Activated CD8-positive, alpha-beta memory T cell treated with anti-CD3 and anti-CD28 coated beads, Interleukin-2, amount 10 ng/mL, durations not matched to agents 7 days and 5 days (primary cell): ENCODE data around the gene NOL6. TPM values are rescaled to one million over a fixed set of nuclear protein-coding genes. Genes with fewer than 3 reads are reported as not detected.

ENCODE experiments used
- ATAC-seq: fragments of 150-1000 bp; cut with Tn5 transposase; one replicate; pipeline ENCODE4 v1.10.0; 2021; ENCODE audit warnings: moderate library complexity
- CTCF ChIA-PET: fragments of 350-600 bp; sonication (Branson Sonifier 250); formaldehyde crosslinking; loops from one replicate; lab custom pipeline; 2021; ENCODE audit warnings: antibody characterized with exemption; lab: Charles Lee
- DNase-seq: peaks from one replicate; pipeline ENCODE4 v3.0.0-alpha.2; 2020
- H3K27ac Mint-ChIP-seq: one replicate; pipeline ENCODE4 v1.8.0; 2021; ENCODE audit warnings: mild to moderate bottlenecking, mixed read lengths
- H3K27me3 Mint-ChIP-seq: one replicate; pipeline ENCODE4 v1.8.0; 2021; ENCODE audit warnings: mixed read lengths
- H3K36me3 Mint-ChIP-seq: one replicate; pipeline ENCODE4 v1.8.0; 2021; ENCODE audit warnings: mild to moderate bottlenecking, mixed read lengths
- H3K4me1 Mint-ChIP-seq: one replicate; pipeline ENCODE4 v1.8.0; 2021; ENCODE audit warnings: mixed read lengths
- H3K4me3 Mint-ChIP-seq: one replicate; pipeline ENCODE4 v1.8.0; 2021; ENCODE audit warnings: mild to moderate bottlenecking, moderate library complexity, mixed read lengths
- H3K9me3 Mint-ChIP-seq: one replicate; pipeline ENCODE4 v1.8.0; 2022; ENCODE audit warnings: low read depth, mixed read lengths
- microRNA-seq: library from miRNA; unstranded; fragments of <30 nt; microRNA quantifications from one replicate; pipeline ENCODE4 v1.2.0, GENCODE V29; 2022
- total RNA-seq, 2 experiments: library from RNA; stranded (reverse); gene quantifications; one replicate each; pipeline ENCODE4 v1.2.3, GENCODE V29; 2021

The NOL6 gene
- total RNA-seq, 2 experiments from 2014 or later: 34.3 to 43.1 TPM

GRCh38 chr9:33416996-33417395, 56.7 kb downstream of the NOL6 start:
- no peak overlapping the region for H3K4me3 Mint-ChIP-seq
- peaks cover 42% of the 10 kb centered on the region for H3K4me1 Mint-ChIP-seq
- no peaks in the 10 kb centered on the region for H3K36me3 Mint-ChIP-seq
- ATAC-seq: no peak
- H3K9me3 Mint-ChIP-seq: no peaks in the 10 kb centered on the region
- H3K27ac Mint-ChIP-seq: peak overlapping the region; percentile 8
- no peaks in the 10 kb centered on the region for H3K27me3 Mint-ChIP-seq
- DNase-seq: peak; percentile 45
- CTCF ChIA-PET: interaction anchor here (1.0 to 11.2 kb wide), 8 partner anchors 12 to 130 kb away, joined by 3 to 135 read pairs (median 19); partner anchors contain the start of genes AQP3, NFX1 and NOL6

- DNase-seq: peak; percentile 93
- Mint-ChIP-seq H3K4me3 (no peak overlapping the region), H3K27ac (peak overlapping the region; percentile 85), H3K9me3 (no peaks in the 10 kb centered on the region), H3K36me3 (no peaks in the 10 kb centered on the region), H3K27me3 (no peaks in the 10 kb centered on the region), H3K4me1 (peaks cover 42% of the 10 kb centered on the region)
- CTCF ChIA-PET: interaction anchor here (0.6 to 11.2 kb wide), 22 partner anchors 10 to 464 kb away, joined by 3 to 135 read pairs (median 6); partner anchors contain the start of genes AQP3 and NOL6
- peak; percentile 96 for ATAC-seq
Measured at GRCh38 chr9:33415501-33416038, 58.2 kb downstream of the NOL6 start.

DNA sequence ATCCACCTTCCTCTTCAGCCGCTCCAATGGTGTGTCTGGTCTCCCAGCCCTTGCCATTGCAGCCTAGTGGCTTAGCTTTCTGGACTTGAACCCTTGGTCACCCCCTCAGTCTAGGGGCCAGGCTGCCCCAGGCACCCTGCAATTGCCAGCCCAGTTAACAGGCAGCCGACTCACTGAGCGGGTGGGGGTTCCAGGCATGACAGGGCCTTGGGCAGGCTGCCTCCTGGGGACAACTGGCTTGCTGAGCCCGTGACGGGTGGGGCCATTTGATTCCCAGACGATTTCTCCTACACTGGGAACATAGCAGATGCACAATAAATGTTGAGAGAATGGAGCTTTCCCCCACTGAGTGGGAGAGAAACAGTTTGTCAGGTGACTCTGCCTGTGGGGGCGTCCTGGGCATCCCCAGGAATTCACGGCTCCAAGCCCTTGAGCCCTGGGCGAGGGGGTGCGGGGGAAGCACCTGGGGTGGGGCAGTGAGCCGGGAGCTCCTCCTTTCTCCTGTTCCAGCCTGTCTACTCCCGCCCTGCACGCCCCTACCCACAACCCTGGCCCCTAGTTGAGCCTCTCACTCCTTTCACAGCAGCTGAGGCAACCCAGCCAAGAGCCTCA, 58.7 kb downstream of the NOL6 start:
- Mint-ChIP-seq H3K27me3 (no peaks in the 10 kb centered on the region), H3K4me1 (peaks cover 39% of the 10 kb centered on the region), H3K27ac (peak overlapping the region; percentile 85), H3K4me3 (no peak overlapping the region), H3K36me3 (no peaks in the 10 kb centered on the region), H3K9me3 (no peaks in the 10 kb centered on the region)
- CTCF ChIA-PET: interaction anchor here (0.9 to 11.2 kb wide), 21 partner anchors 10 to 128 kb away, joined by 3 to 135 read pairs (median 7); partner anchors contain the start of genes AQP3 and NOL6
- DNase-seq: no peak
- no peak for ATAC-seq

DNA sequence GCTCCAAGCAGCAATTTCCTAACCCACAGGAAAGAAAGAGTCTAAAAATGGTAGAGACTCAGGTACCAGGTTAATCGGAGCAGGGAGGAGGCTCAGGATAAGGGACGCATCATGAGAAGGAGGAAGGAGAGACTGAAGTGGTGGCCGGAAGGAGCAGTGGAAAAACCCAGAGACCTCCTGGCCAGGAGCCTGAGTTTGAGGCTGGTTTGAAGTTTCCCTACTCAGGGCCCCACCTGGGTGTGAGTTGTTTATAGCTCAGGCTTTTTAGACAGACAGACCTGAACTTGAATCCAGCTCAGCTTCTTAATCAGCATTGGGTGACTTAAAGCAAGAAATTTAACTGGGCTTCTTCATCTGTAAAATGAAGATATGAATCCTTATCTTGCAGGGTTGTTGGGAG, 59.5 kb downstream of the NOL6 start:
- no peak overlapping the region for H3K27ac Mint-ChIP-seq
- H3K9me3 Mint-ChIP-seq: no peaks in the 10 kb centered on the region
- CTCF ChIA-PET: interaction anchor here (0.8 to 11.2 kb wide), 11 partner anchors 9 to 128 kb away, joined by 4 to 135 read pairs (median 17); partner anchors contain the start of genes AQP3 and NOL6
- no peak overlapping the region for H3K4me3 Mint-ChIP-seq
- no peaks in the 10 kb centered on the region for H3K36me3 Mint-ChIP-seq
- H3K4me1 Mint-ChIP-seq: peaks cover 39% of the 10 kb centered on the region
- no peak for ATAC-seq
- no peak for DNase-seq
- H3K27me3 Mint-ChIP-seq: no peaks in the 10 kb centered on the region

Small RNA genes within 50 kb of the gene (microRNA-seq; reads per million reads assigned to microRNA genes)
- 1.3 reads per million for gene MIR6851

Other genes with a start within 250 kb of the NOL6 start
- gene SPINK4, start 233.8 kb downstream of the NOL6 start, total RNA-seq: not detected
- 10 to 100 TPM; 74.9 to 81.0 TPM for gene BAG1, start 209.2 kb downstream of the NOL6 start, total RNA-seq
- gene CHMP5, start 208.9 kb downstream of the NOL6 start, total RNA-seq: 100 to 1,000 TPM; 114 to 130 TPM
- 10 to 100 TPM; 46.3 to 48.1 TPM for gene NFX1, start 183.4 kb downstream of the NOL6 start, total RNA-seq
- not detected for gene AQP7, start 71.4 kb downstream of the NOL6 start, total RNA-seq
- gene AQP3, start 26.3 kb downstream of the NOL6 start, total RNA-seq: 10 to 100 TPM in 1 of 2 experiments, 1 to 10 TPM in 1; 2.8 to 10.4 TPM
- under 1 TPM; 0.33 to 0.79 TPM for gene ANKRD18B, start 50.3 kb upstream of the NOL6 start, total RNA-seq